Adrenal gland (tissue), 5 donors: Measurements from ENCODE around the gene MBOAT7.

Experiments used
- POLR2A ChIP-seq, 2 donors: fragments of 450-650 bp; IDR thresholded peaks; one replicate each; pipeline ENCODE4 v1.6.1; 2017; ENCODE audit warnings: antibody characterized with exemption in 2 of 2, mild to moderate bottlenecking in 2 of 2, moderate library complexity in 1 of 2
- TF ChIP-seq, protein P1 (sequence below), 6 experiments: fragments of 450-650 bp in 4 of 6; fragments of 200-600 bp in 2 of 6; sonication (generic) in 1 of 6; IDR thresholded peaks; 1 replicate in 5 of 6; 2 replicates in 1 of 6; pipeline versions ENCODE4 v1.5.1 to v1.8.0; 2016 to 2021; ENCODE audit warnings: antibody characterized with exemption in 6 of 6, mild to moderate bottlenecking in 2 of 6, moderate library complexity in 1 of 6
- donor health status: DM: no; HTN: no; CAD: no.

DNA sequence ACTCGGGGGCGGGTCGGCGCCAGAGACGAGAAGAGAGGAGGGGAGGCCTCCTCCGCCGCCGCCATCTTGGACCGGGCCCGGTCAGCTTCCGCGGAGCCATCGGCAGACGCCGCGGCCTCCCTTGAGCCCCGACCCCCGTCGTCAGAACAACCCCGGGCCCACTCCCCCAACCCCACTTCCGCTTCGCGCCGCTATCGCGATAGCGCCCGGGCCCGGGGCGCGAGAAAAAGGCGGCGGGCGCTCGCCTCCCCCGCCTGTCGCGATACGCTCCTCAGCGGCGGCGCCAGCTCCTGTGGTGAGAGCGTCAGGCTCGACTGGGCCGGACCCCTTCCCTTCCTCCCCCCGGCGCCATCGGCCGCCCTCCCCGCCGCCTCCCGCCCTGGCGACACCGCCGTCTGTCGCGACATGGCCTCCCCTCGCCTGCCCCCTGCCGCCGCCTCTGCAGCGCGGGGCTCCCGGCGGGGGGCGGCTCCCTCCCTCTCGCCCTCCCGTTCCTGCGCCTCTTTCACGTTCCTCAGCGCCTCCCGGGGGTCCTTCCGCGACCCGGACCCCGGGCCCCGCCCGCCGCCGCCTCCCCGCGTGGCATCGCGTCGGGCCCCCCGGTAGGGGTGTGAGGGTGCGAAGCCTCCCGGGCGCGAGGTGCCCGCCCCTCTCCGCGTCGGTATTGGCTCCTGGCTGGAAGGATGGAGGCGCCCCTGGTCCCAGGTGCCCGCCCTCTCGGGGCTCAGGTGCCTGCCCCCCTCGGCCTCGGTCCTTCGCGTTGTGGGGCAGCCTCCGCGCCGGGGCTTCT is 51.5 kb downstream of the MBOAT7 start, which contains the start of gene CNOT3:
- TF ChIP-seq, protein P1, sequence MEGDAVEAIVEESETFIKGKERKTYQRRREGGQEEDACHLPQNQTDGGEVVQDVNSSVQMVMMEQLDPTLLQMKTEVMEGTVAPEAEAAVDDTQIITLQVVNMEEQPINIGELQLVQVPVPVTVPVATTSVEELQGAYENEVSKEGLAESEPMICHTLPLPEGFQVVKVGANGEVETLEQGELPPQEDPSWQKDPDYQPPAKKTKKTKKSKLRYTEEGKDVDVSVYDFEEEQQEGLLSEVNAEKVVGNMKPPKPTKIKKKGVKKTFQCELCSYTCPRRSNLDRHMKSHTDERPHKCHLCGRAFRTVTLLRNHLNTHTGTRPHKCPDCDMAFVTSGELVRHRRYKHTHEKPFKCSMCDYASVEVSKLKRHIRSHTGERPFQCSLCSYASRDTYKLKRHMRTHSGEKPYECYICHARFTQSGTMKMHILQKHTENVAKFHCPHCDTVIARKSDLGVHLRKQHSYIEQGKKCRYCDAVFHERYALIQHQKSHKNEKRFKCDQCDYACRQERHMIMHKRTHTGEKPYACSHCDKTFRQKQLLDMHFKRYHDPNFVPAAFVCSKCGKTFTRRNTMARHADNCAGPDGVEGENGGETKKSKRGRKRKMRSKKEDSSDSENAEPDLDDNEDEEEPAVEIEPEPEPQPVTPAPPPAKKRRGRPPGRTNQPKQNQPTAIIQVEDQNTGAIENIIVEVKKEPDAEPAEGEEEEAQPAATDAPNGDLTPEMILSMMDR (IDR thresholded peaks at IDR 0.05), result peak in 1 of 6 experiments; percentile 2
- TF ChIP-seq POLR2A (IDR thresholded peaks at IDR 0.05), result peak; percentile 55 to 87
